Ovary (tissue), 9 donors: ENCODE measurements around the gene DIP2C. TPM values are rescaled to one million over a fixed set of nuclear protein-coding genes. Genes with fewer than 3 reads are reported as not detected.

Experiments
- DNase-seq, 5 donors: peaks; one replicate each; pipeline ENCODE4 v3.0.0-alpha.2; 2019 to 2020
- H3K27ac ChIP-seq, 2 donors: fragments of 200-600 bp; one replicate each; pipeline versions ENCODE4 v1.5.1 to v1.8.0; 2019 to 2022
- H3K27me3 ChIP-seq: fragments of 200-600 bp; one replicate; pipeline ENCODE4 v1.8.0; 2022
- H3K36me3 ChIP-seq: fragments of 200-600 bp; sonication (generic); one replicate; pipeline ENCODE4 v1.5.1; 2019
- H3K4me1 ChIP-seq: one replicate; pipeline ENCODE4 v1.8.1; 2013; ENCODE audit warnings: mild to moderate bottlenecking, moderate library complexity; ENCODE audit not compliant: insufficient read depth
- H3K4me3 ChIP-seq: fragments of 200-600 bp; sonication (generic); one replicate; pipeline ENCODE4 v1.5.1; 2017
- H3K9me3 ChIP-seq, 2 donors: fragments of 200-600 bp in 1 of 2; sonication (generic) in 1 of 2; one replicate each; pipeline versions ENCODE4 v1.5.1 to v1.8.1; 2013 to 2019; ENCODE audit warnings: mild to moderate bottlenecking in 1 of 2, moderate library complexity in 1 of 2
- CTCF ChIP-seq, 3 donors: fragments of 450-650 bp in 2 of 3; fragments of 200-600 bp in 1 of 3; IDR thresholded peaks; one replicate each; pipeline versions ENCODE4 v1.5.1 to v1.8.0; 2016 to 2022; ENCODE audit warnings: antibody characterized with exemption in 3 of 3, mild to moderate bottlenecking in 1 of 3
- EP300 ChIP-seq: sonication (generic); formaldehyde crosslinking; IDR thresholded peaks from one replicate; pipeline ENCODE4 v1.6.1; 2017; ENCODE audit warnings: antibody characterized with exemption
- POLR2A ChIP-seq: fragments of 450-650 bp; IDR thresholded peaks from one replicate; pipeline ENCODE4 v1.6.1; 2017; ENCODE audit warnings: antibody characterized with exemption, mild to moderate bottlenecking, moderate library complexity
- WGBS, 3 donors: extraction: QIAGEN DNeasy Blood & Tissue Kit in 1 of 3; methylation state at CpG; one replicate each; pipeline versions ENCODE4 v1.1.5 to v1.1.7; 2013 to 2017; 5-methylcytosine and 5-hydroxymethylcytosine counted together
- intact Hi-C, 4 donors: fragments of 100-400 bp; cut with DNase I; formaldehyde crosslinking; loops; one replicate each; pipeline versions ENCODE4 v1.11.0 to v1.15.1; 2022 to 2023
- polyA plus RNA-seq, 2 donors: library from polyadenylated mRNA; stranded (reverse); fragments of 200-250 nt in 1 of 2; fragments of 350-450 nt in 1 of 2; fragmentation: Illumina TruSeq in 1 of 2; extraction: RNeasy Lipid Tissue Mini Kit (QIAGEN cat#74804) in 1 of 2; gene quantifications; one replicate each; pipeline ENCODE4 v1.2.3, GENCODE V29; 2013 to 2014
- total RNA-seq, 7 donors: library from RNA; depleted of rRNA in 2 of 7; stranded (reverse); fragments of >200 nt in 2 of 7; fragmentation: NEBNext Ultra II Directional in 3 of 7; extraction: Animal tissue kit (Norgen Biotek cat#: 25700) in 3 of 7; gene quantifications; one replicate each; pipeline versions ENCODE4 v1.1.0 to v1.2.4, GENCODE V29; 2016 to 2023
- donor health status: DM: no; HTN: no; CAD: no; lungs with moderate emphysema.
- donor health status: DM: no; HTN: no; CAD: no.
- donor health status: Bipolar disorder and iron deficiency.
- donor health status: DM: yes; HTN: yes; CAD: no.
- donor health status: DM: no; HTN: no; CAD: no.
- donor health status: DM: yes; HTN: yes; CAD: no.

DIP2C gene
- total and polyA plus RNA-seq, 9 donors, result 10.1 to 29.4 (median 22.2) TPM

- Histone ChIP-seq H3K4me3 (no peak overlapping the region), H3K27ac (no peak overlapping the region), H3K36me3 (no peaks in the 10 kb centered on the region), H3K4me1 (peaks cover 11% of the 10 kb centered on the region), H3K27me3 (no peaks in the 10 kb centered on the region), H3K9me3 (no peaks in the 10 kb centered on the region)
- no peak for DNase-seq
- WGBS, 3 donors, result 56 to 63% (median 57%) methylated on average over 10 of the region's 10 CpGs
- intact Hi-C loops, result no loop called here
- TF ChIP-seq CTCF (IDR thresholded peaks at IDR 0.05) (no peak), POLR2A (no peak), EP300 (no peak)
Measured at GRCh38 chr10:546971-547590, 142.4 kb downstream of the DIP2C start.

GRCh38 chr10:546451-546850 is 143.0 kb downstream of the DIP2C start:
- intact Hi-C loops, result no loop called here
- no peak overlapping the region for H3K27ac ChIP-seq
- no peak for DNase-seq
- H3K9me3 ChIP-seq, result no peaks in the 10 kb centered on the region
- no peaks in the 10 kb centered on the region for H3K36me3 ChIP-seq
- no peak for TF ChIP-seq POLR2A
- TF ChIP-seq CTCF (IDR thresholded peaks at IDR 0.05), result no peak
- TF ChIP-seq EP300, result no peak
- peaks cover 13% of the 10 kb centered on the region for H3K4me1 ChIP-seq
- WGBS, 3 donors, result 83 to 88% (median 85%) methylated on average over 7 of the region's 7 CpGs
- H3K27me3 ChIP-seq, result no peaks in the 10 kb centered on the region
- H3K4me3 ChIP-seq, result no peak overlapping the region

- intact Hi-C loops, result no loop called here
- no peaks in the 10 kb centered on the region for H3K9me3 ChIP-seq
- peaks cover 10% of the 10 kb centered on the region for H3K4me1 ChIP-seq
- H3K27ac ChIP-seq, result no peak overlapping the region
- DNase-seq, result no peak
- 89% methylated on average over 21 of the region's 21 CpGs for WGBS, 3 donors
- H3K36me3 ChIP-seq, result no peaks in the 10 kb centered on the region
- no peaks in the 10 kb centered on the region for H3K27me3 ChIP-seq
- TF ChIP-seq POLR2A (no peak), CTCF (IDR thresholded peaks at IDR 0.05) (no peak), EP300 (no peak)
- H3K4me3 ChIP-seq, result no peak overlapping the region
Measured at GRCh38 chr10:543862-544822, 145.3 kb downstream of the DIP2C start.

GRCh38 chr10:543131-543530 is 146.3 kb downstream of the DIP2C start:
- WGBS, 3 donors, result 93 to 96% (median 93%) methylated on average over 13 of the region's 13 CpGs
- no peaks in the 10 kb centered on the region for H3K9me3 ChIP-seq
- no peaks in the 10 kb centered on the region for H3K36me3 ChIP-seq
- no peak overlapping the region for H3K4me3 ChIP-seq
- intact Hi-C loops, result no loop called here
- no peak for DNase-seq
- peaks cover 8% of the 10 kb centered on the region for H3K4me1 ChIP-seq
- TF ChIP-seq CTCF (IDR thresholded peaks at IDR 0.05) (no peak), POLR2A (no peak), EP300 (no peak)
- H3K27ac ChIP-seq, result no peak overlapping the region
- no peaks in the 10 kb centered on the region for H3K27me3 ChIP-seq
